Measurements from ENCODE around the gene USP48.

- no peak for TF ChIP-seq POLR2A (IDR thresholded peaks at IDR 0.05; ENCODE audit: low read depth, low read length)
- no peak for TF ChIP-seq CEBPB (IDR thresholded peaks at IDR 0.05; ENCODE audit: low read depth, low read length)
These were observed 96.8 kb downstream of the USP48 start for GRCh38 chr1:21685946-21686678.

Measured in IMR-90 (cell line).